Measurements from ENCODE around the gene KRT71.

- no peak for TF ChIP-seq SUZ12 (IDR thresholded peaks at IDR 0.05)
- no peak for TF ChIP-seq SP1 (IDR thresholded peaks at IDR 0.05)
- TF ChIP-seq FOXA1 (IDR thresholded peaks at IDR 0.05), result no peak
- TF ChIP-seq CTBP1 (IDR thresholded peaks at IDR 0.05; ENCODE audit: borderline replicate concordance), result no peak
- no peak for TF ChIP-seq FOXK2 (IDR thresholded peaks at IDR 0.05)
- no peak for TF ChIP-seq BHLHE40 (IDR thresholded peaks at IDR 0.05; ENCODE audit: borderline replicate concordance)
- no peak for TF ChIP-seq ELF4 (IDR thresholded peaks at IDR 0.05)
These were observed 53.0 kb downstream of the KRT71 start for GRCh38 chr12:52499806-52500560.

Measured in HEK293T (cell line).